Trophoblast cell (in vitro differentiated cells and primary cell): ENCODE measurements around the gene SPSB2.
"Not testable (repeated sequence)": the region's sequence is repeated elsewhere in the genome, so short reads cannot be mapped to it uniquely, and the experiment has no call there.

Experiments used
- DNase-seq, 2 donors: peaks; one replicate each; pipeline ENCODE4 v3.0.0-alpha.2; 2016
- H2AFZ ChIP-seq: 2 replicates; pipeline ENCODE4 v1.6.1; 2013; ENCODE audit warnings: low read length, moderate library complexity, mild to moderate bottlenecking; ENCODE audit not compliant: insufficient read depth, poor library complexity
- H2AK5ac ChIP-seq: 2 replicates; pipeline ENCODE4 v1.6.1; 2013; ENCODE audit warnings: mild to moderate bottlenecking, low read length
- H2BK120ac ChIP-seq: 2 replicates; pipeline ENCODE4 v1.6.1; 2013; ENCODE audit warnings: low read length, mild to moderate bottlenecking, moderate library complexity; ENCODE audit not compliant: insufficient read depth, poor library complexity
- H2BK12ac ChIP-seq: 2 replicates; pipeline ENCODE4 v1.6.1; 2013; ENCODE audit warnings: mild to moderate bottlenecking, low read length, moderate library complexity
- H2BK5ac ChIP-seq: 2 replicates; pipeline ENCODE4 v1.6.1; 2013; ENCODE audit warnings: low read length, low read depth, moderate library complexity, mild to moderate bottlenecking; ENCODE audit not compliant: poor library complexity
- H3K14ac ChIP-seq: 2 replicates; pipeline ENCODE4 v1.6.1; 2013; ENCODE audit warnings: mild to moderate bottlenecking, low read length
- H3K18ac ChIP-seq: 2 replicates; pipeline ENCODE4 v1.6.1; 2013; ENCODE audit warnings: mild to moderate bottlenecking, low read length
- H3K23ac ChIP-seq: 2 replicates; pipeline ENCODE4 v1.6.1; 2013; ENCODE audit warnings: low read length
- H3K27ac ChIP-seq: 2 replicates; pipeline ENCODE4 v1.5.1; 2013; ENCODE audit warnings: low read depth, mild to moderate bottlenecking, inconsistent platforms, low read length, moderate library complexity
- H3K27me3 ChIP-seq: 2 replicates; pipeline ENCODE4 v1.6.1; 2013; ENCODE audit warnings: inconsistent platforms, mild to moderate bottlenecking, low read length, moderate library complexity; ENCODE audit not compliant: insufficient read depth
- H3K36me3 ChIP-seq, 2 experiments: 1 replicate in 1 of 2; 2 replicates in 1 of 2; pipeline ENCODE4 v1.6.1; 2013; ENCODE audit warnings: low read length in 2 of 2, mild to moderate bottlenecking in 2 of 2, moderate library complexity in 1 of 2; ENCODE audit not compliant: insufficient read depth in 2 of 2, control insufficient read depth in 1 of 2
- H3K4ac ChIP-seq: 2 replicates; pipeline ENCODE4 v1.6.1; 2013; ENCODE audit warnings: low read depth, mild to moderate bottlenecking, low read length, moderate library complexity
- H3K4me1 ChIP-seq, 2 experiments: 1 replicate in 1 of 2; 2 replicates in 1 of 2; pipeline ENCODE4 v1.6.1; 2013; ENCODE audit warnings: low read length in 2 of 2, mild to moderate bottlenecking in 2 of 2, moderate library complexity in 1 of 2; ENCODE audit not compliant: insufficient read depth in 2 of 2, control insufficient read depth in 1 of 2
- H3K4me2 ChIP-seq: 2 replicates; pipeline ENCODE4 v1.6.1; 2013; ENCODE audit warnings: inconsistent platforms, mild to moderate bottlenecking, low read length, moderate library complexity
- H3K4me3 ChIP-seq: 2 replicates; pipeline ENCODE4 v1.5.1; 2013; ENCODE audit warnings: mild to moderate bottlenecking, low read depth, low read length, inconsistent platforms
- H3K79me1 ChIP-seq: one replicate; pipeline ENCODE4 v1.6.1; 2013; ENCODE audit warnings: low read length
- H3K79me2 ChIP-seq: 2 replicates; pipeline ENCODE4 v1.6.1; 2013; ENCODE audit warnings: low read length, mild to moderate bottlenecking; ENCODE audit not compliant: control insufficient read depth, insufficient read depth, poor library complexity
- H3K9ac ChIP-seq: 2 replicates; pipeline ENCODE4 v1.6.1; 2013; ENCODE audit warnings: mild to moderate bottlenecking, low read length
- H3K9me3 ChIP-seq: 2 replicates; pipeline ENCODE4 v1.6.1; 2013; ENCODE audit warnings: low read depth, mild to moderate bottlenecking, control low read depth, inconsistent platforms, low read length; ENCODE audit not compliant: insufficient read depth
- H4K12ac ChIP-seq: 2 replicates; pipeline ENCODE4 v1.6.1; 2013; ENCODE audit warnings: low read depth, mild to moderate bottlenecking, low read length, moderate library complexity
- H4K8ac ChIP-seq: 2 replicates; pipeline ENCODE4 v1.6.1; 2013; ENCODE audit warnings: low read depth, mild to moderate bottlenecking, low read length, moderate library complexity
- H4K91ac ChIP-seq: one replicate; pipeline ENCODE4 v1.6.1; 2013; ENCODE audit warnings: low read depth, mild to moderate bottlenecking, low read length, moderate library complexity
- WGBS: extraction: QIAGEN DNeasy Blood & Tissue Kit; methylation state at CpG from one replicate; pipeline ENCODE4 v1.1.7; 2013; ENCODE audit warnings: missing lambda C conversion rate; ENCODE audit not compliant: insufficient read length, insufficient coverage; ENCODE audit errors: extremely low coverage; 5-methylcytosine and 5-hydroxymethylcytosine counted together

Gene SPSB2

DNA sequence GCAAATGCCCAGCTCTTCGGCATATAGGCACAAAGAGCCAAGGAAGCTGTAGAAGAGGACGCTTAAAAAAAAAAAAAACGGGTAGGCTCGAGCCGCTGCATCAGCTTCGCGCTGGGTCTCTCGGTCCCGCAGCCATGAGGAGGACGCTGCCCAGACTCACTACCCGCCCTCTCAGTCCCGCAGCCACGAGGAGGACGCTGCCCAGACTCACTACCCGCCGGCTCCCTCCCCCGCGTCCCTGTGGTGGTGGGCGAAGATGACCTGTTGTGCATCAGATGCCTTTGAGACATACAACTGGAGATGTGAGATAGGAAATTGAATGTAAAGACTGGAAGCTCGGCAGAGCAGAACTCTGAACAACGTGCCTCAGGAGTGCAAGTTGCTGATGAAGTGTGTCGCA, 11.4 kb upstream of the SPSB2 start:
- H3K36me3 ChIP-seq: no peaks in the 10 kb centered on the region
- H2BK120ac ChIP-seq: no peak overlapping the region
- H3K9ac ChIP-seq: no peak overlapping the region
- H3K4ac ChIP-seq: no peak overlapping the region
- H2AFZ ChIP-seq: no peak overlapping the region
- H2BK12ac ChIP-seq: no peak overlapping the region
- no peak overlapping the region for H3K23ac ChIP-seq
- H3K4me2 ChIP-seq: no peak overlapping the region
- no peak overlapping the region for H2AK5ac ChIP-seq
- H2BK5ac ChIP-seq: no peak overlapping the region
- peaks cover 2 to 5% of the 10 kb centered on the region in 2 experiments for H3K4me1 ChIP-seq
- no peak overlapping the region for H3K14ac ChIP-seq
- no peaks in the 10 kb centered on the region for H3K27me3 ChIP-seq
- H3K27ac ChIP-seq: no peak overlapping the region
- no peaks in the 10 kb centered on the region for H3K79me2 ChIP-seq
- H4K8ac ChIP-seq: no peak overlapping the region
- H3K79me1 ChIP-seq: no peaks in the 10 kb centered on the region
- DNase-seq: no peak
- no peak overlapping the region for H3K4me3 ChIP-seq
- no peak overlapping the region for H4K91ac ChIP-seq
- no peak overlapping the region for H4K12ac ChIP-seq
- no peaks in the 10 kb centered on the region for H3K9me3 ChIP-seq
- H3K18ac ChIP-seq: no peak overlapping the region
- WGBS: no CpG with 5 or more reads among the region's 22 CpGs

- Histone ChIP-seq H3K4ac (no peak overlapping the region), H3K23ac (no peak overlapping the region)
- WGBS: no CpG with 5 or more reads among the region's 11 CpGs
Observed at GRCh38 chr12:6883683-6884082, 10.6 kb upstream of the SPSB2 start.

DNA sequence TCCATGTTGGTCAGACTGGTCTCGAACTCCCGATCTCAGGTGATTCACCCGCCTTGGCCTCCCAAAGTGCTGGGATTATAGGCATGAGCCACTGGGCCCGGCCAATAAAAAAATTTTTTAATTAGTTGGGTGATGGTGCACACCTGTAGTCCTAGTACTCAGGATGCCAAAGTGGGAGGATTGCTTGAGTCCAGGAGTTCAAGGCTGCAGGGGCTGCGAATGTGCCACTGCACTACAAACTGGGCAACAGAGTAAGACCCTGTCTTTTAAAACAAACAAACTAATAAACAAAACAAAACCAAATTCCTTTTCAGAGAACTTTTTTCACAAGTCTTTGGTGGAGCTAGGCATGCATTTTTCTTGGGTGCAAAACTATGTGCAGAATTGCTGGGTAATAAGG, 10.1 kb upstream of the SPSB2 start:
- no peaks in the 10 kb centered on the region for H3K36me3 ChIP-seq
- H3K14ac ChIP-seq: no peak overlapping the region
- H2AK5ac ChIP-seq: no peak overlapping the region
- H3K79me1 ChIP-seq: no peaks in the 10 kb centered on the region
- H3K27me3 ChIP-seq: no peaks in the 10 kb centered on the region
- H3K4me2 ChIP-seq: no peak overlapping the region
- H3K9me3 ChIP-seq: no peaks in the 10 kb centered on the region
- no peak overlapping the region for H3K4ac ChIP-seq
- no peak overlapping the region for H2AFZ ChIP-seq
- no peak overlapping the region for H4K91ac ChIP-seq
- no peak overlapping the region for H2BK12ac ChIP-seq
- WGBS: no CpG with 5 or more reads among the region's 5 CpGs
- no peak overlapping the region for H3K9ac ChIP-seq
- no peaks in the 10 kb centered on the region for H3K79me2 ChIP-seq
- H3K18ac ChIP-seq: no peak overlapping the region
- no peak overlapping the region for H3K27ac ChIP-seq
- H2BK120ac ChIP-seq: no peak overlapping the region
- no peak overlapping the region for H4K12ac ChIP-seq
- no peak overlapping the region for H2BK5ac ChIP-seq
- peaks cover 2 to 5% of the 10 kb centered on the region in 2 experiments for H3K4me1 ChIP-seq
- DNase-seq: peak in 1 of 2 donors; percentile 40
- no peak overlapping the region for H3K23ac ChIP-seq
- no peak overlapping the region for H4K8ac ChIP-seq
- H3K4me3 ChIP-seq: no peak overlapping the region

More at GRCh38 chr12:6883683-6884082, 10.6 kb upstream of the SPSB2 start:
- Histone ChIP-seq H4K91ac (no peak overlapping the region), H3K9me3 (no peaks in the 10 kb centered on the region), H3K18ac (no peak overlapping the region), H3K4me1 (peaks cover 2 to 5% of the 10 kb centered on the region in 2 experiments), H3K9ac (no peak overlapping the region), H3K36me3 (no peaks in the 10 kb centered on the region), H4K8ac (no peak overlapping the region), H3K14ac (no peak overlapping the region), H3K27ac (no peak overlapping the region), H3K79me2 (no peaks in the 10 kb centered on the region), H3K4me3 (no peak overlapping the region), H4K12ac (no peak overlapping the region), H2BK12ac (no peak overlapping the region), H2BK120ac (no peak overlapping the region), H2AFZ (no peak overlapping the region), H3K79me1 (no peaks in the 10 kb centered on the region), H3K27me3 (no peaks in the 10 kb centered on the region), H2AK5ac (no peak overlapping the region), H2BK5ac (no peak overlapping the region), H3K4me2 (no peak overlapping the region)
- DNase-seq: no peak

DNA sequence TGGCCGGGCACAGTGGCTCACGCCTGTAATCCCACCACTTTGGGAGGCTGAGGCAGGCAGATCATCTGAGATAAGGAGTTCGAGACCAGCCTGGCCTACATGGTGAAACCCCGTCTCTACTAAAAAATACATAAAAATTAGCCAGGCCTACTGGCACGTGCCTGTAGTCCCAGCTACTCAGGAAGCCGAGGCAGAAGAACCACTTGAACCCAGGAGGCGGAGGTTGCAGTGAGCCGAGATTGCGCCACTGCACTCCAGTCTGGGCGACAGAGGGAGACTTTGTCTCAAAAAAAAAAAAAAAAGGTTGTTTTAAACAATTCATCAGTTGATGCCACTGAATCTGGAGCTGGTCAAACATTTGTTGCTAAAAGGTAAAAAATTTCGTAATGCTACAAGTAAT, 6.7 kb upstream of the SPSB2 start:
- H3K79me1 ChIP-seq, H4K91ac ChIP-seq, H3K18ac ChIP-seq, H3K36me3 ChIP-seq, H2AFZ ChIP-seq, H3K14ac ChIP-seq, H4K12ac ChIP-seq, H3K9ac ChIP-seq, H2BK120ac ChIP-seq, DNase-seq, H3K27ac ChIP-seq, H3K27me3 ChIP-seq, H2BK5ac ChIP-seq, H3K4me3 ChIP-seq, H2AK5ac ChIP-seq, H2BK12ac ChIP-seq, H3K9me3 ChIP-seq, H3K4me1 ChIP-seq, H3K4me2 ChIP-seq, H4K8ac ChIP-seq, H3K23ac ChIP-seq, H3K4ac ChIP-seq, H3K79me2 ChIP-seq: not testable (repeated sequence)
- WGBS: no CpG with 5 or more reads among the region's 11 CpGs
